GM21619 (cell line): ENCODE results near the gene TNFSF8.

Experiments used
- ATAC-seq: cut with Tn5 transposase; IDR thresholded peaks from one replicate; pipeline ENCODE4 v1.9.1; 2021; ENCODE audit not compliant: unreplicated experiment

TNFSF8 gene

GRCh38 chr9:114880291-114880745 is 50.1 kb downstream of the TNFSF8 start:
- ATAC-seq = no peak

DNA sequence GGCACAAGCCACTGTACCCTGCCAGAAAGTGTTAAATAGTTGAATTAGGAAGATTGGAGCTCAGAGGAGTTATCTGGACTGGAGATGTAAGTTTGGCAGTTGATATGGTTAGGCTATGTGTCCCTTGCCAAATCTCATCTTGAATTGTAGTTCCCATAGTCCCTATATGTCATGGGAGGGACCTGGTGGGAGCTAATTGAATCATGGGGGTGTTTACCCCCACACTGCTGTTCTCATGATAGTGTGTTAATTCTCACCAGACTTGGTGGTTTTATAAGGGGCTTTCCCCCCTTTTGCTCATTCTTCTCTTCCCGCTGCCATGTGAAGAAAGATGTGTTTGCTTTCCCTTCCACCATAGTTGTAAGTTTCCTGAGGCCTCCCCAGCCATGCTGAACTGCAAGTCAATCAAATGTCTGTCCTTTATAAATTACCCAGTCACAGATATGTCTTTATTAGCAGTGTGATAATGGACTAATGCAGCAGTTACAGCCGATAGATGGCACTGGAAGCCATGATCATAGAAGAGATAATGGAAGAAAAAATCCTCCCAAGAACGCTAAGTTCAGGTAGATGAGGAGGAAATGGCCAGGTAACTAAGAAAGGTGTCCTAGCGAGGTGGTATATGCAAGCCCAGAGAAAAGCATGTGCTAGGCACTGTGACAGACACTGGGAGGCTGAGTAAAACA is 51.4 kb downstream of the TNFSF8 start:
- ATAC-seq = no peak

GRCh38 chr9:114869845-114870244 is 60.5 kb downstream of the TNFSF8 start:
- ATAC-seq = no peak

DNA sequence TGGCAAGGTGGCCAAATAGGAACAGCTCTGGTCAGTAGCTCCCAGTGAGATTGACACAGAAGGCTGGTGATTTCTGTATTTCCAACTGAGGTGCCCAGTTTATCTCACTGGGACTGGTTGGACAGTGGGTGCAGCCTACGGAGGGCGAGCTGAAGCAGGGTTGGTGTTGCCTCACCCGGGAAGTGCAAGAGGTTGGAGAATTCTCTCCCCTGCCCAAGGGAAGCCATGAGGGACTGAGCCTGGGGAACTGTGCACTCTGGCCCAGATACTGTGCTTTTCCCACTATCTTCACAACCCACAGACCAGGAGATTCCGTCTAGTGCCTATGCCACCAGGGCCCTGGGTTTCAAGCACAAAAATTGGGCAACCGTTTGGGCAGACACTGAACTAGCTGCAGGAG is 61.0 kb downstream of the TNFSF8 start:
- ATAC-seq = no peak

DNA sequence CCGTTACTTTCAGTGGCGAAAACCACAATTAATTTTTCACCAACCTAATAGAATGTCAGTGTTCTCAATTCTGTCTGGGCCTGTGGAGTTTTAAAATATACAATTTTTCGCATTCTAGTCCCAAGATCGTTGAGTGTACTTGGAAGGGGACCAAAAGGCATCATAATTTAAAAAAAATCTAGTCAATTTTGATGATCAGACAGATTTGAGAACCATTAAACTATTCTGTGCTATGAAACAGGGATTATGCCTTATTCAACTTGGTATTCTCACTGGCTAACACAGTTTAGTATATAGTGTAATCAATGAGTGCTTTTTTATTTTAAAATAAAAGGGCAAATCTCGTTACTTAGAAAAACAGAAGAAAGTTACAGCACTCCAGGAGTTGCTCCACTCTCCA is 63.1 kb downstream of the TNFSF8 start:
- ATAC-seq = no peak

DNA sequence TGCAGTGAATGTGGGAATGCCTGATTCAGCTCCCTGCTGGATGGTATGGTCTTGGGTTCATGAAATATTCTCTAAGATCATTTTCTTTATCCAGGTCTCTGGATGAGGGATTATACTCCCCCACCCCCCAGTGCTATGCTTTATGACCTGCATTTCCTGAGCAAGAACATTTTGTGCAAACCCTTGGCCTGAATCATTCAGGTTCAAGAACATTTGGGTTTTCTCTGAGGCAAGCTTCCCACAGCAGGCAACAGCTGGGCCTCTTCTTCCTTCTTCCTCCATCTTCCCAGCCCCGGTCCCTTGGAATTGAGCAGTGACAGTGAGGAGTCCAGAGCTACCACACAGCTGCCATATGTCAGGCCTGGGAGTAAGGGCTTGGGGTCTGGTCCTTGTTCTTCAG is 65.9 kb downstream of the TNFSF8 start:
- ATAC-seq = no peak

- no peak for ATAC-seq
Measured at GRCh38 chr9:114861922-114862605, 68.3 kb downstream of the TNFSF8 start.

DNA sequence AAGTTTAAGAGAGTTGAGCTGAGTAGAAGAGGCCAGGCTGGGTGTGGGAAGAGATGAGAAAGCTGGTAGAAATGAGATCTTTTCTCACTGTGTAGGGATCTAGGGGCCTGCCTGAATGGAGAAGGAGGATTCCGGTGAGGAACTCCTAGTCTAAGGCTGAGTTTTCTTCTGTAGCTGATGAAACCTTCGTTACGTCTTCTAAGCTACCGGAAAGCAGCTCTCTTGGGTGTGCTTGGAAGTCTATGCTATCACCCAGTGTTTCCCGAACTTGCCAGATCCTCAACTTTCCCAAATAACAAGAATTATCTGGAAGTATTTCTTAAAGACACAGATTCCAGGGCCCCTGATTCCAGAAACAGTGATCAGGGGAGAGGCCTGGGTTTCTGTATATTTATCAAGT is 69.1 kb downstream of the TNFSF8 start:
- ATAC-seq = no peak

- ATAC-seq = no peak
Measured at GRCh38 chr9:114860187-114860586, 70.2 kb downstream of the TNFSF8 start.

GRCh38 chr9:114856942-114857315 is 73.5 kb downstream of the TNFSF8 start:
- ATAC-seq = no peak

GRCh38 chr9:114856215-114856941 is 74.0 kb downstream of the TNFSF8 start:
- no peak for ATAC-seq

DNA sequence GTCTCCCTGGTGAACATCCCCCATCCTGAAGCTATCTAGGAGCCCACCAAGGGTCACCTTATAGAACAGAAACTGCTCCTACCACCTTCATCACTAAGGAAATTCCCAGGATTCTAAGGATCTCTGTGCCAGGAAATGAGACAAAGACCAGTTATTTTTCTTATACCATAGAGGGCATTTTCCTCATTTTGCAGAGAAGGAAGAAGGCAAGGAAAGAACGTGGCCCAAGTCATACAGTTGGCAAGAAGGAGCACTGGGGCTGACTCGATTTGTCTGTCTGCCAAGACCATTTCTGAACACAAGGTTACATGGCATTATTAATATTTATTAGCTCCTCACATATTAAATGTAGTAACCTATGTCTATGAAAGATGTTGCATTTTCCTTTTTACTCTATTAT is 74.9 kb downstream of the TNFSF8 start:
- ATAC-seq = no peak

- no peak for ATAC-seq
Measured at GRCh38 chr9:114854736-114855355, 75.5 kb downstream of the TNFSF8 start.

- ATAC-seq = no peak
Measured at GRCh38 chr9:114853071-114853855, 77.1 kb downstream of the TNFSF8 start.

DNA sequence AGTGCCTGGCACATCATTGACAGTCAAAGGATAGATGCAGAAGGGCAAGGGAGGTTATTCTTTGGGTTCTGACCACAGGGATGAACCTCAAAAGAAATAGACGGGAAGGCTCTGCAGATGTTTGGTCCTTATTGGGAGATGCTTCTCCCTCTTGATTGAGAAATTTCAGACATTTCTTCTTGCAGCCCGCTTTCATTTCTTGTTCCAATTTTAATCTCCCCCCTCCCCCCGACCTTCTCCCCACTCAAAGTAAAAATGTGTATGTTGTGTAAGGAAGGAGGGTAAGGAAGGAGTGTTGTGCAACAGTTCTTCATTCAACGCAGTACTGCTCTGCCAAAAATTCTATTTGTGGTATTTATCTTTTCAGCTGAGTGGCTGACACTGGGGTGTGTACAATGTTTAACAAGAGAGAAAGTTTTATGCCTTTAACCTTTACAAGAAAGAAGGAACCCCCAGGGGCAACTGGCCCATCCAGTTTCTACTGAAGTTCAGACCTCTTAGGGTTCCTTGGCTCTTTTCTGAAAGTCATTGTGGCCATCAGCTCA is 78.3 kb downstream of the TNFSF8 start:
- ATAC-seq = no peak

DNA sequence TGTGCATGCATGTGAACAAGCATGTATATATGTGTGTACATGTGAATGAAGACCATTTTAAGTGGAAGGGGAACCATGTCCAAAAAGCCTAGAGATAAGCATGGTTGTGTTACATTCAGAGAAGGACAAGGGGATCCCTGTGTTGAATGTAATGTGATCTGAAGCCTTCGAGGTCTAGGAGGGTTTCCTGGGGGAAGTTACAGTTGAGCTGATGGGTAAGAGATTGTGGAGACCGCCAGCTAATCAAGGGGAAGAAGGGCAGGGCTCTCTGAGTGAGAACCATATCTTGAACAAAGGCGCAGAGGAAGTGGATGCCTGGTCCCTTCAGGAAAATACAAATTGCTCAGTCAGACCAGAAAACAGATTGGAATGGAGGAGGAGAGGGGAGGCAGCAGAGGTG is 79.1 kb downstream of the TNFSF8 start:
- no peak for ATAC-seq
